ENCODE measurements around the gene FNDC4. TPM values are rescaled to one million over a fixed set of nuclear protein-coding genes. Genes with fewer than 3 reads are reported as not detected.
"Not testable (repeated sequence)": the region's sequence is repeated elsewhere in the genome, so short reads cannot be mapped to it uniquely, and the experiment has no call there.

The FNDC4 gene
- total RNA-seq, result not detected in 2 replicates

GRCh38 chr2:27494944-27495554 lies at the start of gene FNDC4:
Gene FNDC4, minus strand, starts transcription at chr2:27495200. Its CDS starts 521 bp downstream, at chr2:27494679.
- intact Hi-C loops (cut with micrococcal nuclease), result no loop called here

GRCh38 chr2:27544143-27544821 lies 49.3 kb upstream of the FNDC4 start:
- intact Hi-C loops (cut with micrococcal nuclease), result no loop called here

GRCh38 chr2:27539649-27540048 lies 44.6 kb upstream of the FNDC4 start:
- intact Hi-C loops (cut with micrococcal nuclease), result not testable (repeated sequence)

- intact Hi-C loops (cut with micrococcal nuclease), result not testable (repeated sequence)
Observed at GRCh38 chr2:27538839-27539450, 43.9 kb upstream of the FNDC4 start.

- intact Hi-C loops (cut with micrococcal nuclease), result no loop called here
Observed at GRCh38 chr2:27537287-27537686, 42.3 kb upstream of the FNDC4 start.

GRCh38 chr2:27531983-27532382 lies 37.0 kb upstream of the FNDC4 start:
- intact Hi-C loops (cut with micrococcal nuclease), result no loop called here

GRCh38 chr2:27527182-27527581 lies 32.2 kb upstream of the FNDC4 start:
- intact Hi-C loops (cut with micrococcal nuclease), result no loop called here

- intact Hi-C loops (cut with micrococcal nuclease), result no loop called here
Observed at GRCh38 chr2:27522400-27522945, 27.5 kb upstream of the FNDC4 start.

- intact Hi-C loops (cut with micrococcal nuclease), result no loop called here
Observed at GRCh38 chr2:27520316-27520715, 25.3 kb upstream of the FNDC4 start.

- intact Hi-C loops (cut with micrococcal nuclease), result no loop called here
Observed at GRCh38 chr2:27518782-27519113, 23.7 kb upstream of the FNDC4 start.

GRCh38 chr2:27518113-27518781 lies 23.2 kb upstream of the FNDC4 start:
- intact Hi-C loops (cut with micrococcal nuclease), result no loop called here

GRCh38 chr2:27509326-27509725 lies 14.3 kb upstream of the FNDC4 start:
- intact Hi-C loops (cut with micrococcal nuclease), result no loop called here

GRCh38 chr2:27507293-27507692 lies 12.3 kb upstream of the FNDC4 start:
- intact Hi-C loops (cut with micrococcal nuclease), result no loop called here

- intact Hi-C loops (cut with micrococcal nuclease), result no loop called here
Observed at GRCh38 chr2:27506587-27506986, 11.6 kb upstream of the FNDC4 start.

- intact Hi-C loops (cut with micrococcal nuclease), result no loop called here
Observed at GRCh38 chr2:27502142-27502541, 7.1 kb upstream of the FNDC4 start.

GRCh38 chr2:27501042-27501441 lies 6.0 kb upstream of the FNDC4 start:
- intact Hi-C loops (cut with micrococcal nuclease), result no loop called here

- intact Hi-C loops (cut with micrococcal nuclease), result no loop called here
Observed at GRCh38 chr2:27498975-27499374, 4.0 kb upstream of the FNDC4 start.

- intact Hi-C loops (cut with micrococcal nuclease), result no loop called here
Observed at GRCh38 chr2:27497288-27497627, 2.3 kb upstream of the FNDC4 start.

GRCh38 chr2:27496357-27497287 lies 1.6 kb upstream of the FNDC4 start, which contains the start of gene GCKR:
Gene GCKR, plus strand, starts transcription at chr2:27496839. Its CDS starts 66 bp downstream, at chr2:27496905.
- intact Hi-C loops (cut with micrococcal nuclease), result no loop called here

GRCh38 chr2:27495840-27496356 lies 898 bp upstream of the FNDC4 start:
- intact Hi-C loops (cut with micrococcal nuclease), result no loop called here
